GM12892 (cell line): ENCODE results near the gene PHLDB3.

Experiments
- POLR2A ChIP-seq: IDR thresholded peaks from 2 replicates; pipeline ENCODE4 v1.6.1; 2011; ENCODE audit warnings: low read depth, low read length, control low read depth
- POLR2AphosphoS5 ChIP-seq: IDR thresholded peaks from 2 replicates; pipeline ENCODE4 v1.6.1; 2011; ENCODE audit warnings: low read depth, low read length, control low read depth
- TAF1 ChIP-seq: IDR thresholded peaks from 2 replicates; pipeline ENCODE4 v1.6.1; 2011; ENCODE audit warnings: low read depth, mild to moderate bottlenecking, control low read depth, low read length, borderline replicate concordance

DNA sequence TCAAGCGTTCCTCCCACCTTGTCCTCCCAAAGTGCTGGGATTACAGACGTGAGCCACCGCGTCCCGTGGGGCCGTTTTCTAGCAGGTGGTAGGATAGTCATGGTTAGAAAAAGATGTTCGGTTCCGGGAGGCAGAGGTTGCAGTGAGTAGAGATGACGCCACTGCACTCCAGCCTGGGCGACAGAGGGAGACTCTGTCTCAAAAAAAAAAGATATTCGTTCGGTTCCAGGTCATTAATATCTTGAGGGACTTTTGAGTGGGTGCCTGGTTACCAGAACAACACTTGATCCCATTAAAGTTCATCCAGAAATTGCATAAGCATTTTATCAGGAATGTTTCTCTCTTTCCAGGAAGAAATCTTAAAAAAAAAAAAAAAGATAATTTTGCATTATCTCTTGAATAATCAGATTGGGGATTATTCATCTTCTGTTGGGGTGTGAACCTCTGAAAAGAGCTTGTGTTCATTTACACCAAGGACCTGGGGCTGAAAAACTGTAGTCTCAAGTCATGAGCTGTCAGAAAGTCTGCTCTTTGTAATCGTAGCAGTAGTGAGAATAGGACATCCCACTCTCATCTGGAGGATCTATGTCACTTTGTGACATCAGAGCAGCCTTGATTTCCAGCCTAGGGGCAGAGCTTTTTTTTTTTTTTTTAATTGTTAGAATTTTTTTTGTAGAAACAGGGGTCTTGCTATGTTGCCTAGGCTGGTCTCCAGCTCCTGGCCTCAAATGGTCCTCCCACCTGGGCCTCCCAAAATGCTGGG is 23.5 kb upstream of the PHLDB3 start:
- no peak for TF ChIP-seq POLR2A
- TF ChIP-seq POLR2AphosphoS5 = no peak
- TF ChIP-seq TAF1 = no peak
